Parathyroid adenoma (tissue), 2 donors: ENCODE measurements around the gene STARD10.

ENCODE experiments used
- H2AFZ ChIP-seq: fragments of 300-600 bp; sonication (generic); one replicate; pipeline ENCODE4 v1.7.0; 2017; ENCODE audit warnings: antibody characterized with exemption, mild to moderate bottlenecking
- H3K27ac ChIP-seq: fragments of 300-600 bp; sonication (generic); one replicate; pipeline ENCODE4 v1.7.0; 2017
- H3K27me3 ChIP-seq: fragments of 300-600 bp; sonication (generic); one replicate; pipeline ENCODE4 v1.7.0; 2017; ENCODE audit warnings: low read length; ENCODE audit not compliant: control insufficient read depth, insufficient read depth
- H3K36me3 ChIP-seq: fragments of 300-600 bp; sonication (generic); one replicate; pipeline ENCODE4 v1.7.0; 2017; ENCODE audit warnings: low read length; ENCODE audit not compliant: control insufficient read depth, insufficient read depth
- H3K4me1 ChIP-seq: fragments of 300-600 bp; sonication (generic); one replicate; pipeline ENCODE4 v1.7.0; 2017; ENCODE audit warnings: control low read depth
- H3K4me2 ChIP-seq: fragments of 300-600 bp; sonication (generic); one replicate; pipeline ENCODE4 v1.7.0; 2017; ENCODE audit warnings: low read length
- H3K4me3 ChIP-seq: fragments of 300-600 bp; sonication (generic); one replicate; pipeline ENCODE4 v1.7.0; 2017; ENCODE audit warnings: low read depth, low read length
- H3K79me2 ChIP-seq: fragments of 300-600 bp; sonication (generic); one replicate; pipeline ENCODE4 v1.7.0; 2017; ENCODE audit warnings: control low read depth
- H3K9ac ChIP-seq: fragments of 300-600 bp; sonication (generic); one replicate; pipeline ENCODE4 v1.7.0; 2017; ENCODE audit warnings: mild to moderate bottlenecking
- H3K9me3 ChIP-seq: fragments of 300-600 bp; sonication (generic); one replicate; pipeline ENCODE4 v1.7.0; 2017; ENCODE audit warnings: low read length; ENCODE audit not compliant: control insufficient read depth
- CTCF ChIP-seq: fragments of 300-600 bp; sonication (generic); IDR thresholded peaks from one replicate; pipeline ENCODE4 v1.7.0; 2017; ENCODE audit warnings: antibody characterized with exemption, mild to moderate bottlenecking
- donor health status: primary hyperparathyroidism.

Gene STARD10

GRCh38 chr11:72740562-72741428 lies 53.1 kb downstream of the STARD10 start:
- Histone ChIP-seq H3K9ac (no peak overlapping the region), H3K79me2 (no peaks in the 10 kb centered on the region), H2AFZ (no peak overlapping the region), H3K9me3 (no peaks in the 10 kb centered on the region), H3K27ac (no peak overlapping the region), H3K4me2 (no peak overlapping the region), H3K36me3 (no peaks in the 10 kb centered on the region), H3K4me1 (no peaks in the 10 kb centered on the region), H3K4me3 (no peak overlapping the region), H3K27me3 (no peaks in the 10 kb centered on the region)
- TF ChIP-seq CTCF = no peak

DNA sequence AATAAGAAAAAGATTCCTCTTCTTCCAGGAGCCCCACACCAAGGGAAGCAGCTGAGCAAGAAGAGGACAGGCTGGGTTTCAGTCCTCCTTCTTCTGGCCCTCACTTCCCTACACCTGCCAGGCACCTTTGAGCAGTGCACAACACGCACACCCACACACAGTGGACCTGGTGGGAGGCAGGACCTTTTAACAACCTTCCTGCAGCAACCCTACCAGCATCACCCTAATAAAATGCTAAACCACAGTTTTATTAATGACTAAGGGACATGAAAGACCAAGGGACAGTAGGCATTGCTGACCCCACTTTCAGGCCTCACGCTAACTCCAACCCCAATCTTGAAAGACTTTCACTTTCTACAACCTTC lies 53.8 kb downstream of the STARD10 start:
- H3K27ac ChIP-seq = no peak overlapping the region

DNA sequence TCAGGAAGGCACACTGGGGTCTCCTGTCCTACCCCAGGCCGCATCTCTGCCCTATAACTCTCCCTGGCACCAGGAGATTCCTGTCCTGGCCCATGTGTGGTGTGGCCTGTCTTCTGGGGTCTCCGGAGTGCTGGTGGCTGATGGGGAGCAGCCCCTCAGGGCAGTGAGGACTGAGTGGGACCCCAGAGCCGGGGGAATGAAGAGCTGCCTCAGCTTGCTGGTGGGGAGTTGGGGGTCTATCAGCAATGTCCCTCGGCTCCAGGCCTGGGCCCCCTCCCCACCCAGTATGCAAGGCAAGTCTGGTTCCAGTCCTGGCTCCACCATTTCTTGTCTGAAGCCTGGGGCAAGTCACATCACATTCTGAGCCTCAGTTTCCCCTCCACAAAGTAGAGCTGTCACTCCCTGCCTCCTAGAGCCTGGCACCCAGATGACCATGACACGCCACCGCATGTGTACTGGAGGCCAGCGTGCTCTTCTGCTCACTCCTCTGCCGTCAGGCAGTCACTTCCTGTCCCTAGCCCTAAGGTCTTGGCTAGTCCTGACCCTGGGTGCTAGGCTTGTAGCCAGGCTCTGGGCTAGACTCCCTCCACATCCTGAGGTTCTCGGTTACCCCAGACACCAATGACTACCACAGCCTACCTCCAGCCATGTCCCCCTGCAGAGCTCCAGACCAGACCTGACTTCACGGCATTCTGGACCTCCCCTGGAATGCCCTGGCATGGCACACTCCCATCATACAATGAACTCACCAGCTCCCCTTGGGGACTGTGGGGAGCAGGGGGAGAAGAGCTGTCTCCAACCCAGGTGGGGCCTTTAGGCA lies 54.4 kb downstream of the STARD10 start:
- Histone ChIP-seq H3K9me3 (no peaks in the 10 kb centered on the region), H3K27ac (no peak overlapping the region)

More for the DNA sequence above, 53.8 kb downstream of the STARD10 start:
- Histone ChIP-seq H3K9ac (no peak overlapping the region), H3K9me3 (no peaks in the 10 kb centered on the region), H2AFZ (no peak overlapping the region), H3K4me2 (no peak overlapping the region), H3K4me1 (no peaks in the 10 kb centered on the region), H3K36me3 (no peaks in the 10 kb centered on the region), H3K27me3 (no peaks in the 10 kb centered on the region), H3K4me3 (no peak overlapping the region), H3K79me2 (no peaks in the 10 kb centered on the region)
- no peak for TF ChIP-seq CTCF

DNA sequence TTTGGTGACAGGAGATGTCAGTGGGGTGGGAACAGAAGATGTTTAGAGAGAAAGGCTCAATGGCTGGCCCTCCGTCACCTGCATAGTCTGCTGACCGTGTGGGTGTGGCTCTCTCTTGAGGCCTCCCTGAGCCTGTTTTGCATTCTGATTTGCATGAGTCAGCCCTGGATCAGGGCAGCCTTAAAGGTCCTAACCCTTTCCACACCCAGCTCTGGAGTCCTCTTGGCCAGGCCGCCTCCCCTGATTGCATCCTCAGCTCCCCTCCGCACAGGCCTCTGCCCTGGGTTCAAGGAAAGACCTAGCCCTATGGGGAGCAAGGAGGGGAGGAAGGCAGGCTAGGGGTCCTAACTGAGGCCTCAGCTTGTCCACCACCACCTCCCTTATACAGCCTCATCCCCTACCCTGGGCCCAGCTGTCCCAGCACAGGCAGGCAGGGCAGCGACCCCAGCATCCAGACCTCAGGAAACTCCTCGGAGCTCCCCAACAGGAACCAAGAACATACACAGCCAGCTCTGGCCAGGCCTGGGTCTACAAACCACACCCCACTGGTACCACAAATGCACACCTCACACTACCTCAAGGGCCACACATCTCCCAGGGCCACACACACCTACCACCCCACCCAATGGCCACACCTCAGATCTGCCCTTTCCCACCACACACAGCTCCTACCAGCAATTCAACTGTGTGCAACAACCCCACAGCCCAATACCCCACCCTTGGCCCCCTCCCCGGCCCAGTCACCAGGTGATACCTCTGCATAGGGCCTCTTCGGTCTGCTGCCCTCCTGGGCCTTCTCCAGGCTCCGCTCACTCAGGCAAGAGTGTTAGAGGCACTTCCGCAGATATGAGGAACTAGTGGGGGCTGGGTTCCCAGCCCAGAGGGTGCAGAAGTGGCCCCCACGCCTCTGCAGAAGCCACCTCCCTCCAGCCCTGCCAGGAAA lies 55.4 kb downstream of the STARD10 start:
- H3K4me2 ChIP-seq = no peak overlapping the region
- H3K4me1 ChIP-seq = no peaks in the 10 kb centered on the region
- no peak overlapping the region for H3K4me3 ChIP-seq
- H3K79me2 ChIP-seq = no peaks in the 10 kb centered on the region
- H3K9ac ChIP-seq = no peak overlapping the region
- H3K9me3 ChIP-seq = no peaks in the 10 kb centered on the region
- no peak for TF ChIP-seq CTCF
- H3K36me3 ChIP-seq = no peaks in the 10 kb centered on the region
- no peaks in the 10 kb centered on the region for H3K27me3 ChIP-seq
- no peak overlapping the region for H2AFZ ChIP-seq
- no peak overlapping the region for H3K27ac ChIP-seq

More for the DNA sequence above, 54.4 kb downstream of the STARD10 start:
- Histone ChIP-seq H3K9ac (no peak overlapping the region), H3K79me2 (no peaks in the 10 kb centered on the region), H3K4me2 (no peak overlapping the region), H3K36me3 (no peaks in the 10 kb centered on the region), H3K4me1 (no peaks in the 10 kb centered on the region), H3K27me3 (no peaks in the 10 kb centered on the region), H3K4me3 (no peak overlapping the region), H2AFZ (no peak overlapping the region)
- no peak for TF ChIP-seq CTCF
